Neural cell (in vitro differentiated cells): Measurements from ENCODE around the gene CLBA1.

Source experiments
- CTCF ChIP-seq: fragments of 450-650 bp; IDR thresholded peaks from 2 replicates; pipeline ENCODE4 v1.5.1; 2014; ENCODE audit warnings: antibody characterized with exemption, mild to moderate bottlenecking, moderate library complexity; ENCODE audit not compliant: poor library complexity, severe bottlenecking
- EZH2 ChIP-seq: fragments of 200-600, 300-800 bp; shearing (Covaris generic), sonication (generic); IDR thresholded peaks from 2 replicates; pipeline ENCODE4 v1.6.1; 2014; ENCODE audit warnings: antibody characterized with exemption, low read length, borderline replicate concordance, mild to moderate bottlenecking; ENCODE audit not compliant: insufficient read depth, poor library complexity, severe bottlenecking
- MXI1 ChIP-seq: fragments of 450-650 bp; conservative IDR thresholded peaks from 2 replicates; pipeline ENCODE4 v1.6.1; 2014; ENCODE audit warnings: antibody characterized with exemption, mild to moderate bottlenecking; ENCODE audit not compliant: poor library complexity, severe bottlenecking
- POLR2AphosphoS5 ChIP-seq: IDR thresholded peaks from 2 replicates; pipeline ENCODE4 v1.6.1; 2012
- RAD21 ChIP-seq: fragments of 450-650 bp; conservative IDR thresholded peaks from 2 replicates; pipeline ENCODE4 v1.6.1; 2014; ENCODE audit warnings: antibody characterized with exemption, mild to moderate bottlenecking, moderate library complexity
- REST ChIP-seq: IDR thresholded peaks from 2 replicates; pipeline ENCODE4 v1.6.1; 2012; ENCODE audit warnings: borderline replicate concordance
- SMC3 ChIP-seq: fragments of 450-650 bp; conservative IDR thresholded peaks from 2 replicates; pipeline ENCODE4 v1.6.1; 2014; ENCODE audit warnings: antibody characterized with exemption, mild to moderate bottlenecking, moderate library complexity; ENCODE audit not compliant: poor library complexity
- TAF1 ChIP-seq: IDR thresholded peaks from 2 replicates; pipeline ENCODE4 v1.6.1; 2012; ENCODE audit warnings: low read depth

GRCh38 chr14:104948736-104949031, 36.9 kb upstream of the CLBA1 start:
- TF ChIP-seq CTCF (no peak), SMC3 (no peak), EZH2 (no peak), POLR2AphosphoS5 (no peak), RAD21 (no peak), TAF1 (no peak), REST (no peak), MXI1 (no peak)
